Mesothelial cell of epicardium (in vitro differentiated cells): ENCODE results near the gene TOLLIP. TPM values are rescaled to one million over a fixed set of nuclear protein-coding genes. Genes with fewer than 3 reads are reported as not detected.

Source experiments
- DNase-seq, 2 experiments: peaks; one replicate each; pipeline ENCODE4 v3.0.0; 2021; ENCODE audit warnings: low spot score in 2 of 2; ENCODE audit not compliant: unreplicated experiment in 2 of 2
- H3K27ac Mint-ChIP-seq: 2 replicates; pipeline ENCODE4 v1.8.0; 2021; ENCODE audit warnings: mixed read lengths
- H3K27me3 Mint-ChIP-seq: 2 replicates; pipeline ENCODE4 v1.8.0; 2021; ENCODE audit warnings: low read depth, mixed read lengths
- H3K36me3 Mint-ChIP-seq: 2 replicates; pipeline ENCODE4 v1.8.0; 2021; ENCODE audit warnings: mixed read lengths
- H3K4me1 Mint-ChIP-seq: 2 replicates; pipeline ENCODE4 v1.8.0; 2021; ENCODE audit warnings: mixed read lengths
- H3K4me3 Mint-ChIP-seq: 2 replicates; pipeline ENCODE4 v1.8.0; 2021; ENCODE audit warnings: mild to moderate bottlenecking, moderate library complexity, mixed read lengths
- H3K9me3 Mint-ChIP-seq: 2 replicates; pipeline ENCODE4 v1.8.0; 2021; ENCODE audit warnings: mixed read lengths
- CTCF ChIP-seq: fragments of 200-600 bp; sonication (generic); IDR thresholded peaks from one replicate; pipeline ENCODE4 v1.5.0; 2021; ENCODE audit warnings: antibody characterized with exemption; ENCODE audit not compliant: unreplicated experiment
- total RNA-seq: library from RNA; stranded (reverse); gene quantifications from 3 replicates; pipeline ENCODE4 v1.2.1, GENCODE V29; 2021

TOLLIP gene
- total RNA-seq, 1 donor from 2014 or later: 43.2 TPM

- H3K9me3 Mint-ChIP-seq: peaks cover 1% of the 10 kb centered on the region
- H3K4me1 Mint-ChIP-seq: peaks cover 2% of the 10 kb centered on the region
- no peak overlapping the region for H3K4me3 Mint-ChIP-seq
- H3K36me3 Mint-ChIP-seq: no peaks in the 10 kb centered on the region
- no peak for TF ChIP-seq CTCF
- no peak overlapping the region for H3K27ac Mint-ChIP-seq
- no peak for DNase-seq
- peaks cover under 1% of the 10 kb centered on the region for H3K27me3 Mint-ChIP-seq
These were observed 49.9 kb downstream of the TOLLIP start for GRCh38 chr11:1259561-1259960.

- Mint-ChIP-seq H3K9me3 (no peaks in the 10 kb centered on the region), H3K4me1 (peaks cover 2% of the 10 kb centered on the region), H3K27me3 (peaks cover 1% of the 10 kb centered on the region), H3K36me3 (no peaks in the 10 kb centered on the region), H3K4me3 (no peak overlapping the region), H3K27ac (no peak overlapping the region)
- no peak for TF ChIP-seq CTCF
- no peak for DNase-seq
These were observed 50.4 kb downstream of the TOLLIP start for GRCh38 chr11:1259076-1259461.

GRCh38 chr11:1258401-1259075, 50.9 kb downstream of the TOLLIP start:
- no peak overlapping the region for H3K27ac Mint-ChIP-seq
- DNase-seq: no peak
- H3K4me3 Mint-ChIP-seq: no peak overlapping the region
- H3K36me3 Mint-ChIP-seq: no peaks in the 10 kb centered on the region
- H3K9me3 Mint-ChIP-seq: no peaks in the 10 kb centered on the region
- TF ChIP-seq CTCF: no peak
- H3K27me3 Mint-ChIP-seq: peaks cover 1% of the 10 kb centered on the region
- H3K4me1 Mint-ChIP-seq: peaks cover 2% of the 10 kb centered on the region

GRCh38 chr11:1257916-1258315, 51.5 kb downstream of the TOLLIP start:
- H3K27me3 Mint-ChIP-seq: peaks cover 1% of the 10 kb centered on the region
- no peak overlapping the region for H3K27ac Mint-ChIP-seq
- DNase-seq: no peak
- no peaks in the 10 kb centered on the region for H3K9me3 Mint-ChIP-seq
- H3K4me1 Mint-ChIP-seq: peaks cover 2% of the 10 kb centered on the region
- H3K4me3 Mint-ChIP-seq: no peak overlapping the region
- no peak for TF ChIP-seq CTCF
- H3K36me3 Mint-ChIP-seq: no peaks in the 10 kb centered on the region

- no peaks in the 10 kb centered on the region for H3K9me3 Mint-ChIP-seq
- no peaks in the 10 kb centered on the region for H3K4me1 Mint-ChIP-seq
- no peak for TF ChIP-seq CTCF
- H3K4me3 Mint-ChIP-seq: no peak overlapping the region
- no peaks in the 10 kb centered on the region for H3K36me3 Mint-ChIP-seq
- peaks cover 1% of the 10 kb centered on the region for H3K27me3 Mint-ChIP-seq
- H3K27ac Mint-ChIP-seq: no peak overlapping the region
- DNase-seq: no peak
These were observed 52.1 kb downstream of the TOLLIP start for GRCh38 chr11:1257366-1257765.
